Breast epithelium (tissue), 3 donors: ENCODE data around the gene RBFOX1.

Experiments
- CTCF ChIP-seq, 3 donors: fragments of 450-650 bp; IDR thresholded peaks; one replicate each; pipeline ENCODE4 v1.5.1; 2016 to 2017; ENCODE audit warnings: antibody characterized with exemption in 3 of 3, mild to moderate bottlenecking in 3 of 3, moderate library complexity in 3 of 3
- POLR2A ChIP-seq: fragments of 450-650 bp; IDR thresholded peaks from one replicate; pipeline ENCODE4 v1.6.1; 2016; ENCODE audit warnings: antibody characterized with exemption, mild to moderate bottlenecking, moderate library complexity

- TF ChIP-seq CTCF (IDR thresholded peaks at IDR 0.05) (no peak), POLR2A (no peak)
Measured at GRCh38 chr16:7596308-7596707, 263.7 kb downstream of the RBFOX1 start.
